GM13976 (cell line): ENCODE data around the gene PKMYT1.

Source experiments
- DNase-seq: peaks from one replicate; pipeline ENCODE4 v3.0.0; 2012; ENCODE audit warnings: low spot score
- in situ Hi-C: fragments of 300-500 bp; cut with MboI; formaldehyde crosslinking; loops from one replicate; pipeline ENCODE4 v1.12.0; 2022; ENCODE audit warnings: low sequenced_read_pairs, mixed read lengths, inconsistent platforms; ENCODE audit not compliant: unreplicated experiment
- TF ChIP-seq, protein P1 (sequence below): IDR thresholded peaks from 2 replicates; pipeline ENCODE4 v1.5.1; 2012; ENCODE audit warnings: borderline replicate concordance, mild to moderate bottlenecking; ENCODE audit not compliant: insufficient read depth; ENCODE audit errors: extremely low read depth, missing control alignments, control extremely low read depth

The PKMYT1 gene

DNA sequence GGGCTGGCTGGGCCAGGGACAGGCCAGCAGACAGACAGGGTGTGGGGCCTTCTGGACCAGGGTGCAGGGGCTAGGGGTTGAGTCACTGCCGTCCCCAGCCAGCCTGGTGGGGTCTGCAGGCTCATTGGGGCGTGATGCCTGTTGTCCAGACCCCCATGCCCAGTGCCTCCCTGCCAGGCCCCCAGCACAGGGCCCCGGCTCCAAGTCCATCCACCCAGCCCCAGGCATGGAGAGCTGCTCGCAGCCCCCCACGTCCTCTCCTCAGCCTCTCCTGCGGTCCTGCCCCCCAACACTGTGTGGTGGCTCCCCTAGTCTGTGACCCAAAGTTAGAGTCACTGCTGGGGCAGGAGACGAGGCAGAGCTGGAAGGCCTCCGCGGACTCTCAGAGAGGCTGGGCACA lies 7.0 kb upstream of the PKMYT1 start:
- in situ Hi-C loops, result no loop called here
- TF ChIP-seq, protein P1, sequence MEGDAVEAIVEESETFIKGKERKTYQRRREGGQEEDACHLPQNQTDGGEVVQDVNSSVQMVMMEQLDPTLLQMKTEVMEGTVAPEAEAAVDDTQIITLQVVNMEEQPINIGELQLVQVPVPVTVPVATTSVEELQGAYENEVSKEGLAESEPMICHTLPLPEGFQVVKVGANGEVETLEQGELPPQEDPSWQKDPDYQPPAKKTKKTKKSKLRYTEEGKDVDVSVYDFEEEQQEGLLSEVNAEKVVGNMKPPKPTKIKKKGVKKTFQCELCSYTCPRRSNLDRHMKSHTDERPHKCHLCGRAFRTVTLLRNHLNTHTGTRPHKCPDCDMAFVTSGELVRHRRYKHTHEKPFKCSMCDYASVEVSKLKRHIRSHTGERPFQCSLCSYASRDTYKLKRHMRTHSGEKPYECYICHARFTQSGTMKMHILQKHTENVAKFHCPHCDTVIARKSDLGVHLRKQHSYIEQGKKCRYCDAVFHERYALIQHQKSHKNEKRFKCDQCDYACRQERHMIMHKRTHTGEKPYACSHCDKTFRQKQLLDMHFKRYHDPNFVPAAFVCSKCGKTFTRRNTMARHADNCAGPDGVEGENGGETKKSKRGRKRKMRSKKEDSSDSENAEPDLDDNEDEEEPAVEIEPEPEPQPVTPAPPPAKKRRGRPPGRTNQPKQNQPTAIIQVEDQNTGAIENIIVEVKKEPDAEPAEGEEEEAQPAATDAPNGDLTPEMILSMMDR, result no peak

DNA sequence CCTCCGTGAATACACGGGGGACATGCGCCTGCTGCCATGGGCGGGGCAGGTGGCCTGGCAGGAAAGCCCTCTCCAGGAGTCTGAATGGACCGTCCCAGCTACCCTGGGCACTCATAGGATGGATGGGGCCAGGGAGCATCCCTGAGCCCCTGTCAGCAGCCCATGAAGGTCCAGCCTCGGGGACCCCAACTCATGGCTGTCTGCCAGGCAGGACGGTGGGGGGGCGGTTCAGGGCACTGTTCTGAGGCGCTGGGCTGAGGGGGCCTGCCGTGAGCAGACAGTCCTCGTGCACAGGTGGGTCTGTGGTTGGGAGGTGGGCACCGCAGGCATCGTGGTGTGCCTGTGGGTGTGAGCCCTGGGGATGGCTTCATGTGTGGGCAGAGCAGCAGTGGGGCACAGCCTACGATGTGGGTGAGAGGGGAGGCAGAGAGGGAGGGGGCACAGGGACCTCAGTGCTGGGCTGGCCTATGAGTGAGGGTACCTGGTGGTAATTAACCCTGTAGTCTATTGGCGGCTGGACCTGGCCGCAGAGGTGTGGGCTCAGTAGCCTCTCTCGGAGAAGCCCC lies 6.5 kb upstream of the PKMYT1 start:
- no peak for DNase-seq
- TF ChIP-seq, protein P1, result no peak
- in situ Hi-C loops, result no loop called here

More for the DNA sequence above, 7.0 kb upstream of the PKMYT1 start:
- no peak for DNase-seq

DNA sequence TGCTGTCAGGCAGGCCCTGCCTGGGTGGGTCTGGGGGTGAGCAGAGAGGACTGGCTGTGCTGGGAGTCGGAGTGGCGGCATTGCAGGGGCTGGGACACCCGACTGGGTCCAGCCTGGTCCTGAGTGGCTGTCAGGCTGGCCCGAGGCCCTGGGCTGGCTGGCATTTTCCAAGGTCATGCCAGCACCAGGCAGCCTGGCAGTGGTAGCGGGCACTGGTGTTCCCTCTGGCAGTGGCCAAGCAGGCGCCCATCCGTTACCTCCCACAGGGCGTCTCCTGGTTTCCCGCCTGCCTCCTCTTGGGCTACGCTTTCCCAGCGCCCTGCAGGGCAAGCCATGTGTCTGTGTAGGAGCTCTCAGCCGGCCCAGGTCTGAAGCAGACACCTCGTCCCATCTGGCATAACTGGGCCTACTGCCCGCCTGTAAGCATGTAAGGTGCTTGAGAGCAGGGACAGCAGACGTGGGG lies 5.7 kb upstream of the PKMYT1 start:
- in situ Hi-C loops, result no loop called here
- no peak for DNase-seq
- TF ChIP-seq, protein P1, result no peak

DNA sequence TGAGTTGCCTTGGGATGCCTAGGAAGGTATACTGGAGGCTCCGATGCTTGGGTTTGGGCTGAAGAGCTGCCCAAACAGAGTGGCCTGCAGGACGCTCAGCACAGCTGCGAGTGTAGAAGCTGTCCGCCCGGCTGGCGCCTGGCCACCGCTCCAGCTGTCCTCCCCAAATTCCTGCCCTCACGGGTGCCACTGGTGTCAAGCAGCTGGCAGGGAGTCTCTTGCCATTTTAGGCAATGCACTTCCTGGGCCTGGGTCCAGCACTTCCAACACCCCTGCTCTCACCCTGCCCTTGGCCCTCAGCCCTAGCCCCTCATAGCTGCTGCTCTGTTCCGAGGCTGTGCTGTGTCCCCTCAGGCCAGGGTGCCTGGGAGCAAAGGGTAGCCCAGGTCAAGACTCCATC lies 5.2 kb upstream of the PKMYT1 start:
- TF ChIP-seq, protein P1, result no peak
- DNase-seq, result no peak
- in situ Hi-C loops, result no loop called here

DNA sequence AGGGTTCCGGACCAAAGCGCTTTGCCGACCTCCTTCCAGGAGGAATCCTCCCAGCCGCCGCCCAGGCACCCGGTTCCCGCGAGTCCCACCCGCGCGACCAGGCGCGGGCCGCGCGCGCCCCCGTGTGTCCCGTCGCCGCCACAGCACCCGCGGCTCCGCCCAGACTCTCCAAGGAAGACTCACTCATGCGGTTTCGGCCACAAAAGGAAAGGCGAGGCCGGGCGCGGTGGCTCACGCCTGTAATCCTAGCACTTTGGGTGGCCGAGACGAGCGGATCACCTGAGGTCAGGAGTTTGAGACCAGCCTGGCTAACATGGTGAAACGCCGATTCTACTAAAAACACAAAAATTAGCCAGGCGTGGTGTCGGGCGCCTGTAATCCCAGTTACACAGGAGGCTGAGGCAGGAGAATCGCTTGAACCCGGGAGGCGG lies 3.5 kb upstream of the PKMYT1 start:
- TF ChIP-seq, protein P1, result peak; percentile 93
- peak; percentile 92 for DNase-seq

DNA sequence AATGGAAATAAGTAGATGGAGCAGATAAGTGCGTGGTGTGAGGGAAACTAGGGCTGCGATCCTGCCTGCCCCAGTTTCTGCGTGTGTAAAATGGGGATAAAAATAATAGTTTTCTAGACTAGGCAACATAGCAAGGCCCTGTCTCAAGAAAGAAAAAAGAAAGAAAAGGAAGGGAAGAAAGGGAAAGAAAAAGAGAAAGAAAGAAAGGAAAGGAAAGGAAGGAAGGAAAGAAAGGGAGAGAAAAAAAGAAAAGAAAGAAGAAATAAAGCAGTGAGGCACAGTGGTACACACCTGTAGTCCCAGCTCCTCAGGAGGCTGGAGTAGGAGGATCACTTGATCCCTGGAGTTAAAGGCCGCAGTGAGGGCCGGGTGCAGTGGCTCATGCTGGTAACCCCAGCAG lies 2.2 kb upstream of the PKMYT1 start:
- in situ Hi-C loops, result no loop called here

More for the DNA sequence above, 3.5 kb upstream of the PKMYT1 start:
- in situ Hi-C loops, result no loop called here

More for the DNA sequence above, 2.2 kb upstream of the PKMYT1 start:
- TF ChIP-seq, protein P1, result no peak
- DNase-seq, result no peak
